ENCODE data around the gene ETDC. TPM values are rescaled to one million over a fixed set of nuclear protein-coding genes. Genes with fewer than 3 reads are reported as not detected.
"Not testable (repeated sequence)": the region's sequence is repeated elsewhere in the genome, so short reads cannot be mapped to it uniquely, and the experiment has no call there.

The ETDC gene
- polyA plus RNA-seq (ENCODE audit: insufficient read length in 4 of 4), result not detected

- DNase-seq (ENCODE audit: low read depth in 4 of 4, low spot score in 3 of 4), result no peak
Observed at GRCh38 chrX:135309430-135309923, at the start of gene ETDC. Gene ETDC, plus strand, starts transcription at chrX:135309480. Its CDS starts 0 bp downstream, at chrX:135309480.

- not testable (repeated sequence) for DNase-seq (ENCODE audit: low read depth in 4 of 4, low spot score in 3 of 4)
Observed at GRCh38 chrX:135260976-135261375, 48.3 kb upstream of the ETDC start.

- DNase-seq (ENCODE audit: low read depth in 4 of 4, low spot score in 3 of 4), result not testable (repeated sequence)
Observed at GRCh38 chrX:135263376-135263775, 45.9 kb upstream of the ETDC start.

- DNase-seq (ENCODE audit: low read depth in 4 of 4, low spot score in 3 of 4), result no peak
Observed at GRCh38 chrX:135264206-135264605, 45.1 kb upstream of the ETDC start.

- no peak for DNase-seq (ENCODE audit: low read depth in 4 of 4, low spot score in 3 of 4)
Observed at GRCh38 chrX:135273162-135273561, 36.1 kb upstream of the ETDC start.

- DNase-seq (ENCODE audit: low read depth in 4 of 4, low spot score in 3 of 4), result no peak
Observed at GRCh38 chrX:135275973-135276372, 33.3 kb upstream of the ETDC start.

GRCh38 chrX:135287266-135287823 is 21.9 kb upstream of the ETDC start:
- no peak for DNase-seq (ENCODE audit: low read depth in 4 of 4, low spot score in 3 of 4)

- DNase-seq (ENCODE audit: low read depth in 4 of 4, low spot score in 3 of 4), result peak in 2 of 4 donors; percentile 5 to 24
Observed at GRCh38 chrX:135295238-135295943, 13.9 kb upstream of the ETDC start.

- DNase-seq (ENCODE audit: low read depth in 4 of 4, low spot score in 3 of 4), result no peak
Observed at GRCh38 chrX:135295944-135296305, 13.4 kb upstream of the ETDC start.

GRCh38 chrX:135302269-135302873 is 6.9 kb upstream of the ETDC start:
- DNase-seq (ENCODE audit: low read depth in 4 of 4, low spot score in 3 of 4), result no peak

GRCh38 chrX:135304741-135305140 is 4.5 kb upstream of the ETDC start:
- DNase-seq (ENCODE audit: low read depth in 4 of 4, low spot score in 3 of 4), result no peak

GRCh38 chrX:135307171-135307570 is 2.1 kb upstream of the ETDC start:
- no peak for DNase-seq (ENCODE audit: low read depth in 4 of 4, low spot score in 3 of 4)

GRCh38 chrX:135308345-135308855 is 880 bp upstream of the ETDC start:
- DNase-seq (ENCODE audit: low read depth in 4 of 4, low spot score in 3 of 4), result no peak

- DNase-seq (ENCODE audit: low read depth in 4 of 4, low spot score in 3 of 4), result no peak
Observed at GRCh38 chrX:135315864-135316263, 6.6 kb downstream of the ETDC start.

GRCh38 chrX:135324463-135324862 is 15.2 kb downstream of the ETDC start:
- DNase-seq (ENCODE audit: low read depth in 4 of 4, low spot score in 3 of 4), result no peak

GRCh38 chrX:135325036-135325818 is 15.9 kb downstream of the ETDC start:
- DNase-seq (ENCODE audit: low read depth in 4 of 4, low spot score in 3 of 4), result not testable (repeated sequence)

- no peak for DNase-seq (ENCODE audit: low read depth in 4 of 4, low spot score in 3 of 4)
Observed at GRCh38 chrX:135327299-135327698, 18.0 kb downstream of the ETDC start.

GRCh38 chrX:135328421-135329005 is 19.2 kb downstream of the ETDC start:
- no peak for DNase-seq (ENCODE audit: low read depth in 4 of 4, low spot score in 3 of 4)

- DNase-seq (ENCODE audit: low read depth in 4 of 4, low spot score in 3 of 4), result no peak
Observed at GRCh38 chrX:135330706-135331105, 21.4 kb downstream of the ETDC start.

- DNase-seq (ENCODE audit: low read depth in 4 of 4, low spot score in 3 of 4), result no peak
Observed at GRCh38 chrX:135331525-135331924, 22.2 kb downstream of the ETDC start.

Measured in right renal pelvis (tissue), 4 donors.